ENCODE data around the gene RAB30. TPM values are rescaled to one million over a fixed set of nuclear protein-coding genes. Genes with fewer than 3 reads are reported as not detected.
"Not testable (repeated sequence)": the region's sequence is repeated elsewhere in the genome, so short reads cannot be mapped to it uniquely, and the experiment has no call there.

RAB30 gene
- total and polyA plus RNA-seq, 7 experiments from 2014 or later, result 7.4 to 50.2 (median 24.4) TPM

- H3K27ac Mint-ChIP-seq, result peak overlapping the region; percentile 51 to 94 (median 87)
- intact Hi-C loops (cut with micrococcal nuclease), result loop anchor here (1.0 to 2.0 kb wide), 5 partner anchors 11 to 99 kb away; partner anchors contain the start of genes DDIAS (in 1 of the 2) and RAB30 (in 1 of the 2)
- ATAC-seq (peak; percentile 55), DNase-seq (peak in 7 of 9 donors; percentile 9 to 61 (median 52))
- peaks cover 6 to 59% (median 47%) of the 10 kb centered on the region in 7 donors for H3K4me1 Mint-ChIP-seq
- not testable (repeated sequence) for H3K9me3 Mint-ChIP-seq; H3K27me3 ChIP-seq (ENCODE audit: control insufficient read depth in 2 of 2, insufficient read depth in 2 of 2, low read length in 2 of 2); H3K36me3 ChIP-seq (ENCODE audit: control insufficient read depth in 2 of 3, insufficient read depth in 3 of 3, low read length in 3 of 3); H3K36me3 Mint-ChIP-seq; H3K9me3 ChIP-seq (ENCODE audit: control insufficient read depth in 2 of 3, low read length in 3 of 3)
- peaks cover 0 to 11% (median 0%) of the 10 kb centered on the region in 5 donors for H3K27me3 Mint-ChIP-seq
- ChIA-PET POLR2A (interaction anchor here (0.7 to 4.5 kb wide), 22 partner anchors 12 to 224 kb away, joined by 3 to 105 read pairs (median 6); partner anchors contain the start of genes DDIAS, PCF11, PRCP and RAB30), CTCF (interaction anchor here (0.9 to 2.0 kb wide), 4 partner anchors 10 to 64 kb away, joined by 3 to 13 read pairs (median 4); no protein-coding TSS in a partner anchor)
- peak overlapping the region; percentile 73 to 90 (median 87) for H3K4me3 Mint-ChIP-seq
- Histone ChIP-seq H3K27ac (ENCODE audit: low read depth, low read length) (peak overlapping the region; percentile 53), H3K4me3 (ENCODE audit: low read length) (peak overlapping the region; percentile 61), H3K4me1 (ENCODE audit: control insufficient read depth in 2 of 2, insufficient read depth in 2 of 2, low read length in 2 of 2) (peaks cover 6 to 12% of the 10 kb centered on the region in 2 donors)
Measured at GRCh38 chr11:82971519-82971946, 100.2 kb downstream of the RAB30 start.

GRCh38 chr11:82970507-82971083, 101.1 kb downstream of the RAB30 start:
- DNase-seq; ATAC-seq; H3K9me3 ChIP-seq (ENCODE audit: control insufficient read depth in 2 of 3, low read length in 3 of 3); H3K4me3 ChIP-seq (ENCODE audit: low read length); H3K27ac ChIP-seq (ENCODE audit: low read depth, low read length); H3K36me3 Mint-ChIP-seq; H3K9me3 Mint-ChIP-seq; H3K27me3 ChIP-seq (ENCODE audit: control insufficient read depth in 2 of 2, insufficient read depth in 2 of 2, low read length in 2 of 2); H3K36me3 ChIP-seq (ENCODE audit: control insufficient read depth in 2 of 3, insufficient read depth in 3 of 3, low read length in 3 of 3): not testable (repeated sequence)
- intact Hi-C loops (cut with micrococcal nuclease), result loop anchor here (1.0 to 2.0 kb wide), 5 partner anchors 10 to 100 kb away; partner anchors contain the start of genes DDIAS (in 1 of the 2) and RAB30 (in 1 of the 2)
- Mint-ChIP-seq H3K4me1 (peaks cover 8 to 60% (median 54%) of the 10 kb centered on the region in 7 donors), H3K4me3 (peak overlapping the region in 5 of 10 donors; percentile 26 to 88 (median 61)), H3K27me3 (peaks cover 0 to 14% (median 0%) of the 10 kb centered on the region in 5 donors), H3K27ac (peak overlapping the region in 4 of 9 donors; percentile 78 to 94 (median 91))
- ChIA-PET POLR2A (interaction anchor here (0.8 to 4.5 kb wide), 16 partner anchors 11 to 225 kb away, joined by 3 to 105 read pairs (median 6); partner anchors contain the start of genes DDIAS, PCF11, PRCP and RAB30), CTCF (interaction anchor here (0.9 to 2.0 kb wide), 4 partner anchors 9 to 31 kb away, joined by 4 to 13 read pairs (median 6); no protein-coding TSS in a partner anchor)
- peaks cover 6 to 12% of the 10 kb centered on the region in 2 donors for H3K4me1 ChIP-seq (ENCODE audit: control insufficient read depth in 2 of 2, insufficient read depth in 2 of 2, low read length in 2 of 2)

- Mint-ChIP-seq H3K27ac (peak overlapping the region in 8 of 9 donors; percentile 68 to 93 (median 86)), H3K9me3 (peaks cover 0 to 8% (median 0%) of the 10 kb centered on the region in 11 donors), H3K4me3 (peak overlapping the region in 7 of 10 donors; percentile 42 to 73 (median 58)), H3K27me3 (peaks cover 0 to 18% (median 0%) of the 10 kb centered on the region in 5 donors), H3K4me1 (peaks cover 13 to 67% (median 58%) of the 10 kb centered on the region in 7 donors), H3K36me3 (peaks cover 0 to 10% (median 5%) of the 10 kb centered on the region in 5 donors)
- intact Hi-C loops (cut with micrococcal nuclease), result loop anchor here in 1 of 2 donors (2.0 kb wide), 2 partner anchors 13 to 101 kb away; partner anchors contain the start of gene RAB30
- DNase-seq, result peak in 2 of 9 donors; percentile 25 to 34
- Histone ChIP-seq H3K27me3 (ENCODE audit: control insufficient read depth in 2 of 2, insufficient read depth in 2 of 2, low read length in 2 of 2) (no peaks in the 10 kb centered on the region), H3K36me3 (ENCODE audit: control insufficient read depth in 2 of 3, insufficient read depth in 3 of 3, low read length in 3 of 3) (no peaks in the 10 kb centered on the region), H3K4me1 (ENCODE audit: control insufficient read depth in 2 of 2, insufficient read depth in 2 of 2, low read length in 2 of 2) (peaks cover 6 to 13% of the 10 kb centered on the region in 2 donors), H3K4me3 (ENCODE audit: low read length) (no peak overlapping the region), H3K9me3 (ENCODE audit: control insufficient read depth in 2 of 3, low read length in 3 of 3) (no peaks in the 10 kb centered on the region), H3K27ac (ENCODE audit: low read depth, low read length) (no peak overlapping the region)
- ChIA-PET CTCF (interaction anchor here (0.8 to 1.4 kb wide), 2 partner anchors 9 to 68 kb away, joined by 3 to 7 read pairs; partner anchors contain the start of gene DDIAS), POLR2A (interaction anchor here (0.6 to 4.5 kb wide), 8 partner anchors 10 to 193 kb away, joined by 3 to 105 read pairs (median 6); partner anchors contain the start of genes PCF11 and PRCP)
- ATAC-seq, result no peak
Measured at GRCh38 chr11:82969811-82970210, 101.9 kb downstream of the RAB30 start.

- H3K27ac ChIP-seq (ENCODE audit: low read depth, low read length), result no peak overlapping the region
- H3K4me3 ChIP-seq (ENCODE audit: low read length), result no peak overlapping the region
- intact Hi-C loops (cut with micrococcal nuclease), result no loop called here
- no peak overlapping the region for H3K4me3 Mint-ChIP-seq
- peaks cover 0 to 18% (median 0%) of the 10 kb centered on the region in 5 donors for H3K27me3 Mint-ChIP-seq
- H3K4me1 ChIP-seq (ENCODE audit: control insufficient read depth in 2 of 2, insufficient read depth in 2 of 2, low read length in 2 of 2), result peaks cover 6 to 35% of the 10 kb centered on the region in 2 donors
- peak overlapping the region in 3 of 9 donors; percentile 27 to 65 (median 43) for H3K27ac Mint-ChIP-seq
- ChIA-PET POLR2A (interaction anchor here (0.6 kb wide), 1 partner anchor 83 kb away, joined by 3 read pairs; no protein-coding TSS in a partner anchor), CTCF (interaction anchor here (0.6 kb wide), 1 partner anchor 103 kb away, joined by 4 read pairs; no protein-coding TSS in a partner anchor)
- H3K36me3 Mint-ChIP-seq, result peaks cover 0 to 20% (median 5%) of the 10 kb centered on the region in 5 donors
- H3K9me3 Mint-ChIP-seq, result peaks cover 0 to 8% (median 1%) of the 10 kb centered on the region in 11 donors
- no peaks in the 10 kb centered on the region for H3K9me3 ChIP-seq (ENCODE audit: control insufficient read depth in 2 of 3, low read length in 3 of 3)
- no peaks in the 10 kb centered on the region for H3K27me3 ChIP-seq (ENCODE audit: control insufficient read depth in 2 of 2, insufficient read depth in 2 of 2, low read length in 2 of 2)
- ATAC-seq (no peak), DNase-seq (no peak)
- peaks cover 15 to 76% (median 72%) of the 10 kb centered on the region in 7 donors for H3K4me1 Mint-ChIP-seq
- no peaks in the 10 kb centered on the region for H3K36me3 ChIP-seq (ENCODE audit: control insufficient read depth in 2 of 3, insufficient read depth in 3 of 3, low read length in 3 of 3)
Measured at GRCh38 chr11:82967381-82967780, 104.3 kb downstream of the RAB30 start.

GRCh38 chr11:82962021-82962420, 109.7 kb downstream of the RAB30 start:
- peaks cover 32 to 63% of the 10 kb centered on the region in 2 donors for H3K4me1 ChIP-seq (ENCODE audit: control insufficient read depth in 2 of 2, insufficient read depth in 2 of 2, low read length in 2 of 2)
- ChIA-PET POLR2A (interaction anchor here (1.0 to 8.9 kb wide), 11 partner anchors 9 to 196 kb away, joined by 3 to 105 read pairs (median 7); partner anchors contain the start of genes DDIAS, PCF11 and RAB30), CTCF (interaction anchor here (1.4 to 2.9 kb wide), 2 partner anchors 9 to 28 kb away, joined by 5 to 13 read pairs; no protein-coding TSS in a partner anchor)
- peaks cover 0 to 15% (median 9%) of the 10 kb centered on the region in 11 donors for H3K9me3 Mint-ChIP-seq
- intact Hi-C loops (cut with micrococcal nuclease), result loop anchor here (5.0 kb wide), 1 partner anchor 45 kb away; no protein-coding TSS in a partner anchor
- peak overlapping the region in 8 of 9 donors; percentile 81 to 98 (median 90) for H3K27ac Mint-ChIP-seq
- peaks cover 0 to 15% (median 0%) of the 10 kb centered on the region in 5 donors for H3K27me3 Mint-ChIP-seq
- H3K36me3 Mint-ChIP-seq, result peaks cover 4 to 32% (median 5%) of the 10 kb centered on the region in 5 donors
- not testable (repeated sequence) for H3K36me3 ChIP-seq (ENCODE audit: control insufficient read depth in 2 of 3, insufficient read depth in 3 of 3, low read length in 3 of 3); H3K27me3 ChIP-seq (ENCODE audit: control insufficient read depth in 2 of 2, insufficient read depth in 2 of 2, low read length in 2 of 2); H3K4me3 ChIP-seq (ENCODE audit: low read length); DNase-seq; ATAC-seq; H3K9me3 ChIP-seq (ENCODE audit: control insufficient read depth in 2 of 3, low read length in 3 of 3)
- peaks cover 33 to 91% (median 83%) of the 10 kb centered on the region in 7 donors for H3K4me1 Mint-ChIP-seq
- peak overlapping the region in 4 of 10 donors; percentile 26 to 58 (median 44) for H3K4me3 Mint-ChIP-seq
- peak overlapping the region; percentile 74 for H3K27ac ChIP-seq (ENCODE audit: low read depth, low read length)

- Histone ChIP-seq H3K4me1 (ENCODE audit: control insufficient read depth in 2 of 2, insufficient read depth in 2 of 2, low read length in 2 of 2) (peaks cover 43 to 76% of the 10 kb centered on the region in 2 donors), H3K27ac (ENCODE audit: low read depth, low read length) (peak overlapping the region; percentile 74), H3K4me3 (ENCODE audit: low read length) (peak overlapping the region; percentile 37), H3K9me3 (ENCODE audit: control insufficient read depth in 2 of 3, low read length in 3 of 3) (peaks cover 0 to 4% (median 0%) of the 10 kb centered on the region in 3 experiments), H3K27me3 (ENCODE audit: control insufficient read depth in 2 of 2, insufficient read depth in 2 of 2, low read length in 2 of 2) (no peaks in the 10 kb centered on the region), H3K36me3 (ENCODE audit: control insufficient read depth in 2 of 3, insufficient read depth in 3 of 3, low read length in 3 of 3) (no peaks in the 10 kb centered on the region)
- Mint-ChIP-seq H3K27me3 (peaks cover 0 to 13% (median 0%) of the 10 kb centered on the region in 5 donors), H3K4me1 (peaks cover 37 to 96% (median 90%) of the 10 kb centered on the region in 7 donors), H3K9me3 (peaks cover 0 to 27% (median 13%) of the 10 kb centered on the region in 11 donors), H3K27ac (peak overlapping the region; percentile 84 to 99 (median 98)), H3K36me3 (peaks cover 4 to 38% (median 6%) of the 10 kb centered on the region in 5 donors), H3K4me3 (peak overlapping the region; percentile 52 to 88 (median 80))
- intact Hi-C loops (cut with micrococcal nuclease), result loop anchor here (1.0 to 5.0 kb wide), 14 partner anchors 11 to 326 kb away; partner anchors contain the start of genes DDIAS (in 2 of the 2), RAB30 (in 2 of the 2) and CCDC90B (in 1 of the 2)
- ChIA-PET CTCF (interaction anchor here (1.2 to 2.9 kb wide), 7 partner anchors 9 to 34 kb away, joined by 3 to 13 read pairs (median 7); no protein-coding TSS in a partner anchor), POLR2A (interaction anchor here (0.7 to 8.9 kb wide), 21 partner anchors 10 to 224 kb away, joined by 3 to 105 read pairs (median 6); partner anchors contain the start of genes DDIAS, PCF11, PRCP and RAB30)
- ATAC-seq (no peak), DNase-seq (no peak)
Measured at GRCh38 chr11:82960779-82961143, 110.9 kb downstream of the RAB30 start.

Data from naive thymus-derived CD4-positive, alpha-beta T cell (primary cell).